CD4-positive, alpha-beta memory T cell (primary cell): ENCODE measurements around the gene L3MBTL4. TPM values are rescaled to one million over a fixed set of nuclear protein-coding genes. Genes with fewer than 3 reads are reported as not detected.

Experiments used
- CTCF ChIA-PET: fragments of 350-600 bp; sonication (Branson Sonifier 250); formaldehyde crosslinking; loops from one replicate; lab custom pipeline; 2021; ENCODE audit warnings: inconsistent platforms; ENCODE audit not compliant: partially characterized antibody; lab: Charles Lee
- POLR2A ChIA-PET: fragments of 350-600 bp; sonication (Branson Sonifier 250); formaldehyde crosslinking; loops from one replicate; lab custom pipeline; 2021; ENCODE audit not compliant: partially characterized antibody; lab: Charles Lee
- DNase-seq, 5 donors: peaks; one replicate each; pipeline versions ENCODE4 v3.0.0 to v3.0.0-alpha.2; 2020 to 2022; ENCODE audit warnings: mixed read lengths in 1 of 5
- H3K27ac ChIP-seq: one replicate; pipeline ENCODE4 v1.7.0; 2013; ENCODE audit warnings: low read depth, low read length
- H3K27me3 ChIP-seq: 2 replicates; pipeline ENCODE4 v1.7.0; 2013; ENCODE audit warnings: mild to moderate bottlenecking, low read length, moderate library complexity; ENCODE audit not compliant: insufficient read depth
- H3K36me3 ChIP-seq: 2 replicates; pipeline ENCODE4 v1.7.0; 2013; ENCODE audit warnings: mild to moderate bottlenecking, low read length, moderate library complexity; ENCODE audit not compliant: insufficient read depth
- H3K4me1 ChIP-seq: 2 replicates; pipeline ENCODE4 v1.7.0; 2013; ENCODE audit warnings: mild to moderate bottlenecking, low read length, moderate library complexity; ENCODE audit not compliant: insufficient read depth
- H3K4me3 ChIP-seq, 2 donors: one replicate each; pipeline ENCODE4 v1.7.0; 2013; ENCODE audit warnings: low read length in 2 of 2, mild to moderate bottlenecking in 1 of 2
- H3K9me3 ChIP-seq, 2 donors: one replicate each; pipeline ENCODE4 v1.7.0; 2013; ENCODE audit warnings: low read length in 2 of 2, control low read depth in 1 of 2; ENCODE audit not compliant: control insufficient read depth in 1 of 2
- H3K27ac Mint-ChIP-seq, 7 donors: one replicate each; pipeline ENCODE4 v1.8.0; 2020 to 2021; ENCODE audit warnings: mixed read lengths in 7 of 7, mild to moderate bottlenecking in 6 of 7, inconsistent platforms in 3 of 7, moderate library complexity in 3 of 7
- H3K27me3 Mint-ChIP-seq, 2 donors: one replicate each; pipeline ENCODE4 v1.8.0; 2020 to 2021; ENCODE audit warnings: mixed read lengths in 2 of 2
- H3K36me3 Mint-ChIP-seq, 2 donors: one replicate each; pipeline ENCODE4 v1.8.0; 2020 to 2021; ENCODE audit warnings: mixed read lengths in 2 of 2, inconsistent platforms in 1 of 2, mild to moderate bottlenecking in 1 of 2
- H3K4me1 Mint-ChIP-seq, 4 donors: one replicate each; pipeline ENCODE4 v1.8.0; 2020 to 2021; ENCODE audit warnings: mixed read lengths in 4 of 4, mild to moderate bottlenecking in 1 of 4
- H3K4me3 Mint-ChIP-seq, 8 donors: one replicate each; pipeline ENCODE4 v1.8.0; 2020 to 2021; ENCODE audit warnings: mixed read lengths in 8 of 8, mild to moderate bottlenecking in 7 of 8, moderate library complexity in 6 of 8, inconsistent platforms in 3 of 8
- H3K9me3 Mint-ChIP-seq, 8 donors: one replicate each; pipeline ENCODE4 v1.8.0; 2020 to 2021; ENCODE audit warnings: mixed read lengths in 8 of 8, mild to moderate bottlenecking in 5 of 8, inconsistent platforms in 3 of 8, moderate library complexity in 1 of 8
- intact Hi-C: fragments of 100-400 bp; cut with micrococcal nuclease; formaldehyde crosslinking; loops from one replicate; pipeline ENCODE4 v1.15.1; 2023
- polyA plus RNA-seq, 2 donors: library from polyadenylated mRNA; unstranded; fragments of 300-500 nt; fragmentation: Illumina TruSeq; gene quantifications; one replicate each; pipeline ENCODE4 v1.2.3, GENCODE V29; 2021
- total RNA-seq, 2 experiments: library from RNA; stranded (reverse); gene quantifications; one replicate each; pipeline ENCODE4 v1.2.3, GENCODE V29; 2021

The L3MBTL4 gene
- total and polyA plus RNA-seq, 4 experiments from 2014 or later = 0.49 to 0.53 TPM; not detected in 2

GRCh38 chr18:5974696-5975095 is 440.0 kb downstream of the L3MBTL4 start:
- H3K27ac ChIP-seq = no peak overlapping the region
- no peaks in the 10 kb centered on the region for H3K4me1 Mint-ChIP-seq
- no peaks in the 10 kb centered on the region for H3K36me3 Mint-ChIP-seq
- no peaks in the 10 kb centered on the region for H3K9me3 ChIP-seq
- no peaks in the 10 kb centered on the region for H3K4me1 ChIP-seq
- POLR2A ChIA-PET = no interaction called here
- no peaks in the 10 kb centered on the region for H3K27me3 ChIP-seq
- H3K27me3 Mint-ChIP-seq = no peaks in the 10 kb centered on the region
- no peak overlapping the region for H3K4me3 Mint-ChIP-seq
- H3K9me3 Mint-ChIP-seq = no peaks in the 10 kb centered on the region
- H3K27ac Mint-ChIP-seq = no peak overlapping the region
- no peak for DNase-seq
- no peak overlapping the region for H3K4me3 ChIP-seq
- no peaks in the 10 kb centered on the region for H3K36me3 ChIP-seq
- CTCF ChIA-PET = interaction anchor here (1.3 kb wide), 1 partner anchor 14 kb away, joined by 4 read pairs; no protein-coding TSS in a partner anchor
- intact Hi-C loops = no loop called here

- Histone ChIP-seq H3K27ac (no peak overlapping the region), H3K4me3 (no peak overlapping the region), H3K4me1 (no peaks in the 10 kb centered on the region), H3K27me3 (no peaks in the 10 kb centered on the region), H3K9me3 (no peaks in the 10 kb centered on the region), H3K36me3 (no peaks in the 10 kb centered on the region)
- no peaks in the 10 kb centered on the region for H3K9me3 Mint-ChIP-seq
- no peaks in the 10 kb centered on the region for H3K36me3 Mint-ChIP-seq
- DNase-seq = no peak
- intact Hi-C loops = no loop called here
- POLR2A ChIA-PET = no interaction called here
- no peak overlapping the region for H3K27ac Mint-ChIP-seq
- no peaks in the 10 kb centered on the region for H3K27me3 Mint-ChIP-seq
- no peak overlapping the region for H3K4me3 Mint-ChIP-seq
- H3K4me1 Mint-ChIP-seq = no peaks in the 10 kb centered on the region
- CTCF ChIA-PET = no interaction called here
These were observed 441.6 kb downstream of the L3MBTL4 start for GRCh38 chr18:5973099-5973498.

- H3K27ac ChIP-seq = no peak overlapping the region
- Mint-ChIP-seq H3K4me1 (no peaks in the 10 kb centered on the region), H3K4me3 (no peak overlapping the region), H3K9me3 (no peaks in the 10 kb centered on the region), H3K27ac (no peak overlapping the region), H3K36me3 (no peaks in the 10 kb centered on the region), H3K27me3 (no peaks in the 10 kb centered on the region)
- intact Hi-C loops = no loop called here
- H3K4me3 ChIP-seq = no peak overlapping the region
- no peak for DNase-seq
- no peaks in the 10 kb centered on the region for H3K27me3 ChIP-seq
- H3K9me3 ChIP-seq = no peaks in the 10 kb centered on the region
- no peaks in the 10 kb centered on the region for H3K36me3 ChIP-seq
- ChIA-PET CTCF (no interaction called here), POLR2A (no interaction called here)
- H3K4me1 ChIP-seq = no peaks in the 10 kb centered on the region
These were observed 442.4 kb downstream of the L3MBTL4 start for GRCh38 chr18:5972298-5972697.

GRCh38 chr18:5969989-5970403 is 444.7 kb downstream of the L3MBTL4 start:
- no peak overlapping the region for H3K4me3 Mint-ChIP-seq
- H3K9me3 Mint-ChIP-seq = no peaks in the 10 kb centered on the region

DNA sequence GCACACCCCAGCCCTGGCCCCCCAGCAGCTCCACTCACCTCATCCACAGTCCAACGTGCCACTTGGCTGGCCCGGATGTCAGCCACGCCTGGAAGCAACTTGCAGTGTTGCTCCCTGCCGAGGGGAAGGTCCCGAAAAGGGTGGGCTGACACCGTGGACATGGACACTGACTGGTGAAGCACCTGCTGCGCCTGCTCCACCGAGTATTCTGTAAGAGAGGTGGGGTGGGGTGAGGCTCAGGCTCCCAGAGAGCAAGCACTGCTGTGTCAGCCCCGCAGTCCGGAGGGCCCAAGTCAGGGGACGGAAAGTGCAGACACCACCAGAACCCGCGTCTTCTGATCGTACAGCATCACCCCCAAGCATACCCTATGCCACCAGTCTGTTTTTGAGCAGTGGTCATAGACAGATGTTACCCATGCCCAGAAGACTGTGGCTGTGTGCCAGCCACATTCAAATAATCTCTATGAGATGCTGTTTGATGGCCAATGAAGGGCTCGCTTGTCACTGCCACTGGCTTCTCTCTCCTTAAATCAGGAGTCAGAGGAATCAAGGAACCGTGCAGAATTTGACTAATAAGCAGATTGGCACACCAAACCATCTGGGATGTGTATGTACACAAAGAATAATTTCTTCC is 445.2 kb downstream of the L3MBTL4 start:
- Mint-ChIP-seq H3K9me3 (no peaks in the 10 kb centered on the region), H3K27ac (no peak overlapping the region), H3K4me3 (no peak overlapping the region), H3K4me1 (peaks cover 0 to 9% (median under 1%) of the 10 kb centered on the region in 4 donors), H3K27me3 (no peaks in the 10 kb centered on the region), H3K36me3 (no peaks in the 10 kb centered on the region)
- Histone ChIP-seq H3K27ac (no peak overlapping the region), H3K4me1 (no peaks in the 10 kb centered on the region), H3K36me3 (no peaks in the 10 kb centered on the region), H3K4me3 (no peak overlapping the region), H3K9me3 (no peaks in the 10 kb centered on the region), H3K27me3 (no peaks in the 10 kb centered on the region)
- CTCF ChIA-PET = no interaction called here
- DNase-seq = no peak
- POLR2A ChIA-PET = no interaction called here
- intact Hi-C loops = no loop called here

More at GRCh38 chr18:5969989-5970403, 444.7 kb downstream of the L3MBTL4 start:
- no peaks in the 10 kb centered on the region for H3K27me3 ChIP-seq
- H3K36me3 ChIP-seq = no peaks in the 10 kb centered on the region
- CTCF ChIA-PET = no interaction called here
- Mint-ChIP-seq H3K27ac (no peak overlapping the region), H3K4me1 (peaks cover 0 to 9% (median 0%) of the 10 kb centered on the region in 4 donors), H3K36me3 (no peaks in the 10 kb centered on the region), H3K27me3 (no peaks in the 10 kb centered on the region)
- DNase-seq = no peak
- no peaks in the 10 kb centered on the region for H3K4me1 ChIP-seq
- POLR2A ChIA-PET = no interaction called here
- no peak overlapping the region for H3K4me3 ChIP-seq
- H3K27ac ChIP-seq = no peak overlapping the region
- H3K9me3 ChIP-seq = no peaks in the 10 kb centered on the region
- intact Hi-C loops = no loop called here

DNA sequence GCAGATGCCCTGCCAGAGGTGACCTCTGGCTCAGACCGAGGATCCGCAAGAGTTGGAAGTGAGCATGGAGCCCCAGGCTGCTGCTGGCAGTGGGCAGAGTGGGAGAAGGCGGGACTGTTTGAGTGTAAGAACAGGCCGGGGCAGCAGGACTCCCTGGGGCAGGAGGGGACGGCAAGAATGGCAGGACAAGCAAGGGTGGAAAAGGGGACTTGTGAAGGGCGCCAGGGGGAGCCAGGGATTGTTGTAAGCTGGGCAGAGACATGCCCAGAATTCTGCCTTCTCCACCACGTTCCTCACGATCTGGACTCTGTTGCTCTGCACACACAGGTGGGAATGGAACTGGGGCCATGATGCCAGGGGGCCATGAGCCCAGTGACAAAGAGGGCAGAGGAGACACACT is 447.0 kb downstream of the L3MBTL4 start:
- peaks cover 0 to 9% (median under 1%) of the 10 kb centered on the region in 4 donors for H3K4me1 Mint-ChIP-seq
- CTCF ChIA-PET = no interaction called here

GRCh38 chr18:5967007-5967406 is 447.7 kb downstream of the L3MBTL4 start:
- no peaks in the 10 kb centered on the region for H3K9me3 ChIP-seq
- H3K27ac Mint-ChIP-seq = peak overlapping the region in 1 of 7 donors; percentile 6
- no peak overlapping the region for H3K4me3 ChIP-seq
- no peaks in the 10 kb centered on the region for H3K27me3 ChIP-seq
- H3K36me3 ChIP-seq = no peaks in the 10 kb centered on the region
- DNase-seq = no peak
- no peak overlapping the region for H3K4me3 Mint-ChIP-seq
- H3K27ac ChIP-seq = no peak overlapping the region
- no peaks in the 10 kb centered on the region for H3K4me1 ChIP-seq
- H3K9me3 Mint-ChIP-seq = peaks cover 0 to 1% (median 0%) of the 10 kb centered on the region in 8 donors
- H3K4me1 Mint-ChIP-seq = peaks cover 0 to 9% (median under 1%) of the 10 kb centered on the region in 4 donors
- intact Hi-C loops = no loop called here
- POLR2A ChIA-PET = no interaction called here
- CTCF ChIA-PET = no interaction called here
- no peaks in the 10 kb centered on the region for H3K27me3 Mint-ChIP-seq
- no peaks in the 10 kb centered on the region for H3K36me3 Mint-ChIP-seq

More for the DNA sequence above, 447.0 kb downstream of the L3MBTL4 start:
- Histone ChIP-seq H3K27ac (no peak overlapping the region), H3K27me3 (no peaks in the 10 kb centered on the region), H3K9me3 (no peaks in the 10 kb centered on the region), H3K4me3 (no peak overlapping the region), H3K36me3 (no peaks in the 10 kb centered on the region), H3K4me1 (no peaks in the 10 kb centered on the region)
- H3K4me3 Mint-ChIP-seq = no peak overlapping the region
- no peaks in the 10 kb centered on the region for H3K27me3 Mint-ChIP-seq
- POLR2A ChIA-PET = no interaction called here
- no peaks in the 10 kb centered on the region for H3K9me3 Mint-ChIP-seq
- H3K36me3 Mint-ChIP-seq = no peaks in the 10 kb centered on the region
- intact Hi-C loops = no loop called here
- DNase-seq = no peak
- H3K27ac Mint-ChIP-seq = no peak overlapping the region
